Activated CD8-positive, alpha-beta T cell treated with anti-CD3 and anti-CD28 coated beads for 36 hours (primary cell): ENCODE results near the gene CRHBP. TPM values are rescaled to one million over a fixed set of nuclear protein-coding genes. Genes with fewer than 3 reads are reported as not detected.

ENCODE experiments used
- ATAC-seq: fragments of 200-7000 bp; cut with Tn5 transposase; one replicate; pipeline ENCODE4 v1.10.0; 2021; ENCODE audit warnings: mild to moderate bottlenecking, moderate library complexity
- CTCF ChIA-PET: fragments of 350-600 bp; sonication (Branson Sonifier 250); formaldehyde crosslinking; loops from one replicate; lab custom pipeline; 2021; ENCODE audit warnings: antibody characterized with exemption; lab: Charles Lee
- POLR2A ChIA-PET: fragments of 350-600 bp; sonication (Branson Sonifier 250); formaldehyde crosslinking; loops from one replicate; lab custom pipeline; 2021; ENCODE audit warnings: antibody characterized with exemption; lab: Charles Lee
- DNase-seq: peaks from one replicate; pipeline ENCODE4 v3.0.0-alpha.2; 2020
- H3K27ac Mint-ChIP-seq: one replicate; pipeline ENCODE4 v1.8.0; 2021; ENCODE audit warnings: mild to moderate bottlenecking, mixed read lengths
- H3K27me3 Mint-ChIP-seq: one replicate; pipeline ENCODE4 v1.8.0; 2021; ENCODE audit warnings: mixed read lengths
- H3K36me3 Mint-ChIP-seq: one replicate; pipeline ENCODE4 v1.8.0; 2021; ENCODE audit warnings: low read depth, mixed read lengths
- H3K4me1 Mint-ChIP-seq: one replicate; pipeline ENCODE4 v1.8.0; 2021; ENCODE audit warnings: low read depth, mixed read lengths
- H3K4me3 Mint-ChIP-seq: one replicate; pipeline ENCODE4 v1.8.0; 2021; ENCODE audit warnings: mild to moderate bottlenecking, moderate library complexity, mixed read lengths
- H3K9me3 Mint-ChIP-seq: one replicate; pipeline ENCODE4 v1.8.0; 2021; ENCODE audit warnings: mixed read lengths
- intact Hi-C: fragments of 100-400 bp; cut with micrococcal nuclease; formaldehyde crosslinking; loops from one replicate; pipeline ENCODE4 v1.10.0; 2022
- total RNA-seq, 2 experiments: library from RNA; stranded (reverse); gene quantifications; one replicate each; pipeline ENCODE4 v1.2.3, GENCODE V29; 2021
- TF ChIP-seq, protein P1 (sequence below): fragments of 200-600 bp; IDR thresholded peaks from one replicate; pipeline ENCODE4 v1.8.0; 2022; ENCODE audit warnings: antibody characterized with exemption, mild to moderate bottlenecking

The CRHBP gene
- total RNA-seq, 2 experiments from 2014 or later = not detected

- no peak for ATAC-seq
- Mint-ChIP-seq H3K4me1 (no peaks in the 10 kb centered on the region), H3K27ac (no peak overlapping the region), H3K4me3 (no peak overlapping the region), H3K9me3 (no peaks in the 10 kb centered on the region), H3K36me3 (no peaks in the 10 kb centered on the region), H3K27me3 (no peaks in the 10 kb centered on the region)
- TF ChIP-seq, protein P1, sequence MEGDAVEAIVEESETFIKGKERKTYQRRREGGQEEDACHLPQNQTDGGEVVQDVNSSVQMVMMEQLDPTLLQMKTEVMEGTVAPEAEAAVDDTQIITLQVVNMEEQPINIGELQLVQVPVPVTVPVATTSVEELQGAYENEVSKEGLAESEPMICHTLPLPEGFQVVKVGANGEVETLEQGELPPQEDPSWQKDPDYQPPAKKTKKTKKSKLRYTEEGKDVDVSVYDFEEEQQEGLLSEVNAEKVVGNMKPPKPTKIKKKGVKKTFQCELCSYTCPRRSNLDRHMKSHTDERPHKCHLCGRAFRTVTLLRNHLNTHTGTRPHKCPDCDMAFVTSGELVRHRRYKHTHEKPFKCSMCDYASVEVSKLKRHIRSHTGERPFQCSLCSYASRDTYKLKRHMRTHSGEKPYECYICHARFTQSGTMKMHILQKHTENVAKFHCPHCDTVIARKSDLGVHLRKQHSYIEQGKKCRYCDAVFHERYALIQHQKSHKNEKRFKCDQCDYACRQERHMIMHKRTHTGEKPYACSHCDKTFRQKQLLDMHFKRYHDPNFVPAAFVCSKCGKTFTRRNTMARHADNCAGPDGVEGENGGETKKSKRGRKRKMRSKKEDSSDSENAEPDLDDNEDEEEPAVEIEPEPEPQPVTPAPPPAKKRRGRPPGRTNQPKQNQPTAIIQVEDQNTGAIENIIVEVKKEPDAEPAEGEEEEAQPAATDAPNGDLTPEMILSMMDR = no peak
- intact Hi-C loops = no loop called here
- ChIA-PET CTCF (no interaction called here), POLR2A (no interaction called here)
- no peak for DNase-seq
These were observed 21.9 kb downstream of the CRHBP start for GRCh38 chr5:76974785-76975184.

- no peak for DNase-seq
- no peaks in the 10 kb centered on the region for H3K4me1 Mint-ChIP-seq
- H3K27ac Mint-ChIP-seq = no peak overlapping the region
- H3K4me3 Mint-ChIP-seq = no peak overlapping the region
- TF ChIP-seq, protein P1 = no peak
- ChIA-PET CTCF (no interaction called here), POLR2A (no interaction called here)
- H3K9me3 Mint-ChIP-seq = no peaks in the 10 kb centered on the region
- no peak for ATAC-seq
- intact Hi-C loops = no loop called here
- H3K27me3 Mint-ChIP-seq = no peaks in the 10 kb centered on the region
- H3K36me3 Mint-ChIP-seq = no peaks in the 10 kb centered on the region
These were observed 26.0 kb downstream of the CRHBP start for GRCh38 chr5:76978869-76979268.

DNA sequence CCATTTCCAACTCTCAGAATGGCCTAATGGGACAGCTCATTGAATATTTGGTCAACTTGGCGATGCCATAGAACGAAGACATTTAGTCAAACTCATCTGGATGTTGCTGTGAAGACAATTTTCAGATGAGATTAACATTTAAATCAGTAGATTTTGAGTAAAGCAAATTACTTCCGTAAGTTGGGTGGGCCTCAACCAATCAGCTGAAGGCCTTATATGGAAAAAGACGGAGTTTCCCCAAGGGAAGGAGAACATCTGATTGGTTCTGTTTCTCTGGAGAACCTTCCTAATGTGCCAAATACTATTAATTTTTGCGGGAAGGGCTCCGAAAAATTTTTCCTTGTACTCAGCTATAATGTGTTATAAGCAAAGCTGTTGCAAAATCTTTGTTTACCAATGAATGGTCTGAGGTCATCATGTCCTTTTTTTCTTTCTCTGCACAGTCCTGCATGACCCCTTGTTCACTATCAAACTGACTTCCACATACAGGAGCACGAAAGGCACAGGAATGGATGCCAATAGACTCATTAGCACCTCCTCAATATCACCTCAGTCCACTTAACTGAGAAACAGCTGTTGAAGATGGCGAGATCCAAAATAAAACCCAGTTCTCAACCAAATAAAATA, 27.8 kb downstream of the CRHBP start:
- DNase-seq = no peak
- H3K27ac Mint-ChIP-seq = no peak overlapping the region
- H3K36me3 Mint-ChIP-seq = no peaks in the 10 kb centered on the region
- no peaks in the 10 kb centered on the region for H3K9me3 Mint-ChIP-seq
- intact Hi-C loops = no loop called here
- no peak overlapping the region for H3K4me3 Mint-ChIP-seq
- ChIA-PET CTCF (no interaction called here), POLR2A (interaction anchor here (0.8 kb wide), 1 partner anchor 14 kb away, joined by 4 read pairs; no protein-coding TSS in a partner anchor)
- no peaks in the 10 kb centered on the region for H3K4me1 Mint-ChIP-seq
- TF ChIP-seq, protein P1 = no peak
- H3K27me3 Mint-ChIP-seq = no peaks in the 10 kb centered on the region
- no peak for ATAC-seq

DNA sequence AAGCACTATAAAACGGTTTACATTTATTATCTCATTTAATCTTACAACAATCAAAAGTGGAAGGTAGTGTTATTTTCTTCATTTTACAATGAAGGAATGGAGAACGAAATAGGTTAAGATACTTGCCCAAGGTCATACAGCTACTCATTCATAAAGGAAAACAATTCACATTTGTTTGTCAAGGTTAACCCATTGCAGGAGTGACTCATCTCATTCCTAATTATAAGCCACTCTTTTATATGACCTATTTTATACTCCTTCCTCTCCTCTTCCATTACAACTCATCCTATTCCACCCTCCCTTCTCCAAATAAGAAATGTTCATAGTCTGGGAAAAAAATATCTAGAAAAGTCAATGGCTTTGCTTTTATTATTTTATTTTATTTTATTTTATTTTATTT, 29.6 kb downstream of the CRHBP start:
- POLR2A ChIA-PET = no interaction called here
- no peaks in the 10 kb centered on the region for H3K27me3 Mint-ChIP-seq
- no peak overlapping the region for H3K4me3 Mint-ChIP-seq
- intact Hi-C loops = no loop called here
- H3K27ac Mint-ChIP-seq = no peak overlapping the region
- H3K4me1 Mint-ChIP-seq = no peaks in the 10 kb centered on the region
- CTCF ChIA-PET = no interaction called here
- no peak for ATAC-seq
- TF ChIP-seq, protein P1 = no peak
- DNase-seq = no peak
- no peaks in the 10 kb centered on the region for H3K36me3 Mint-ChIP-seq
- no peaks in the 10 kb centered on the region for H3K9me3 Mint-ChIP-seq

GRCh38 chr5:76983468-76983867, 30.6 kb downstream of the CRHBP start:
- TF ChIP-seq, protein P1 = no peak

More at GRCh38 chr5:76983468-76983867, 30.6 kb downstream of the CRHBP start:
- ChIA-PET POLR2A (no interaction called here), CTCF (no interaction called here)
- intact Hi-C loops = no loop called here
- DNase-seq (no peak), ATAC-seq (no peak)
- Mint-ChIP-seq H3K27ac (no peak overlapping the region), H3K36me3 (no peaks in the 10 kb centered on the region), H3K4me3 (no peak overlapping the region), H3K9me3 (no peaks in the 10 kb centered on the region), H3K4me1 (no peaks in the 10 kb centered on the region), H3K27me3 (no peaks in the 10 kb centered on the region)
